IMR-90 (cell line): ENCODE measurements around the gene LAGE3. TPM values are rescaled to one million over a fixed set of nuclear protein-coding genes. Genes with fewer than 3 reads are reported as not detected.
A peak's percentile ranks its signal among the peaks of the same experiment; 100 is the strongest.

Source experiments
- ATAC-seq: fragments of 200-7000 bp; cut with Tn5 transposase; 2 replicates; pipeline ENCODE4 v1.9.1; 2020; ENCODE audit warnings: low read depth, mild to moderate bottlenecking, moderate library complexity
- BruUV-seq: library from RNA; stranded (reverse); fragments of 400-500 nt; replicated peaks from 2 replicates; lab custom pipeline; 2021; lab: Mats Ljungman, UMichigan
- CTCF ChIA-PET: fragments of 300-600 bp; formaldehyde crosslinking; extraction: SDS; loops from one replicate; lab custom pipeline; 2021; ENCODE audit warnings: antibody characterized with exemption; lab: Yijun Ruan, JAX
- POLR2A ChIA-PET: fragments of 300-600 bp; sonication (Branson Sonifier 250); formaldehyde crosslinking; loops from one replicate; lab custom pipeline; 2022; ENCODE audit warnings: antibody characterized with exemption; ENCODE audit not compliant: unreplicated experiment; lab: Charles Lee
- DNase-seq: peaks from one replicate; pipeline ENCODE4 v3.0.0; 2013
- H2AFZ ChIP-seq: replicated peaks from 2 replicates; pipeline ENCODE3; 2013; ENCODE audit warnings: low read length, mild to moderate bottlenecking; ENCODE audit not compliant: poor library complexity
- H2AK5ac ChIP-seq: 2 replicates; pipeline ENCODE4 v1.6.1; 2013; ENCODE audit warnings: low read depth, low read length, inconsistent platforms
- H2AK9ac ChIP-seq: replicated peaks from 2 replicates; pipeline ENCODE3; 2013; ENCODE audit warnings: mild to moderate bottlenecking, low read depth, low read length, moderate library complexity; ENCODE audit not compliant: poor library complexity
- H2BK120ac ChIP-seq: 2 replicates; pipeline ENCODE4 v1.6.1; 2013; ENCODE audit warnings: low read depth, low read length, inconsistent platforms
- H2BK15ac ChIP-seq: 3 replicates; pipeline ENCODE4 v1.6.1; 2013; ENCODE audit warnings: low read depth, low read length, inconsistent platforms
- H2BK20ac ChIP-seq: 2 replicates; pipeline ENCODE4 v1.6.1; 2013; ENCODE audit warnings: low read depth, mild to moderate bottlenecking, inconsistent platforms, low read length, moderate library complexity
- H2BK5ac ChIP-seq: 2 replicates; pipeline ENCODE4 v1.6.1; 2013; ENCODE audit warnings: mild to moderate bottlenecking, low read depth, low read length, inconsistent platforms; ENCODE audit not compliant: poor library complexity, severe bottlenecking
- H3K14ac ChIP-seq: replicated peaks from 2 replicates; pipeline ENCODE4 v1.6.1; 2013; ENCODE audit warnings: low read depth, low read length, inconsistent platforms
- H3K18ac ChIP-seq: 2 replicates; pipeline ENCODE4 v1.6.1; 2013; ENCODE audit warnings: low read depth, low read length, control low read depth
- H3K23ac ChIP-seq: 2 replicates; pipeline ENCODE4 v1.6.1; 2013; ENCODE audit warnings: low read depth, low read length, inconsistent platforms
- H3K27ac ChIP-seq: 2 replicates; pipeline ENCODE4 v1.5.1; 2013; ENCODE audit warnings: mild to moderate bottlenecking, control low read depth, low read length; ENCODE audit not compliant: insufficient read depth
- H3K27me3 ChIP-seq: 2 replicates; pipeline ENCODE4 v1.6.1; 2013; ENCODE audit warnings: low read length; ENCODE audit not compliant: control insufficient read depth, insufficient read depth
- H3K36me3 ChIP-seq: 2 replicates; pipeline ENCODE4 v1.6.1; 2013; ENCODE audit warnings: low read length, mixed read lengths; ENCODE audit not compliant: control insufficient read depth, insufficient read depth
- H3K4ac ChIP-seq: 2 replicates; pipeline ENCODE4 v1.6.1; 2013; ENCODE audit warnings: low read depth, low read length, inconsistent platforms
- H3K4me1 ChIP-seq: 2 replicates; pipeline ENCODE4 v1.6.1; 2013; ENCODE audit warnings: low read length, mixed read lengths; ENCODE audit not compliant: control insufficient read depth, insufficient read depth
- H3K4me2 ChIP-seq: 2 replicates; pipeline ENCODE4 v1.6.1; 2013; ENCODE audit warnings: low read depth, mild to moderate bottlenecking, control low read depth, low read length, moderate library complexity
- H3K4me3 ChIP-seq: 2 replicates; pipeline ENCODE4 v1.5.1; 2013; ENCODE audit warnings: low read depth, mild to moderate bottlenecking, control low read depth, low read length, moderate library complexity; ENCODE audit not compliant: insufficient read depth
- H3K56ac ChIP-seq: 2 replicates; pipeline ENCODE4 v1.6.1; 2013; ENCODE audit warnings: low read length, inconsistent platforms; ENCODE audit not compliant: insufficient read depth; ENCODE audit errors: extremely low read depth
- H3K79me1 ChIP-seq, 2 experiments: 2 replicates each; pipeline ENCODE4 v1.6.1; 2013; ENCODE audit warnings: low read length in 2 of 2, inconsistent platforms in 1 of 2, low read depth in 1 of 2
- H3K9ac ChIP-seq: 2 replicates; pipeline ENCODE4 v1.6.1; 2013; ENCODE audit warnings: low read depth, low read length, control low read depth
- H3K9me1 ChIP-seq: 2 replicates; pipeline ENCODE4 v1.6.1; 2013; ENCODE audit warnings: low read length, inconsistent platforms; ENCODE audit not compliant: insufficient read depth
- H3K9me3 ChIP-seq: 2 replicates; pipeline ENCODE4 v1.6.1; 2013; ENCODE audit warnings: low read length; ENCODE audit not compliant: control insufficient read depth, insufficient read depth
- H4K20me1 ChIP-seq: 2 replicates; pipeline ENCODE4 v1.6.1; 2013; ENCODE audit warnings: low read length, inconsistent platforms; ENCODE audit not compliant: insufficient read depth
- H4K5ac ChIP-seq: 2 replicates; pipeline ENCODE4 v1.6.1; 2013; ENCODE audit warnings: mild to moderate bottlenecking, low read depth, low read length, control low read depth
- H4K8ac ChIP-seq, 2 experiments: 2 replicates each; pipeline ENCODE4 v1.6.1; 2013; ENCODE audit warnings: low read depth in 2 of 2, low read length in 2 of 2, control low read depth in 1 of 2, inconsistent platforms in 1 of 2
- H4K91ac ChIP-seq: 2 replicates; pipeline ENCODE4 v1.6.1; 2013; ENCODE audit warnings: low read depth, low read length, inconsistent platforms; ENCODE audit not compliant: insufficient read depth
- MAZ ChIP-seq: IDR thresholded peaks from 2 replicates; pipeline ENCODE4 v1.6.1; 2012; ENCODE audit warnings: low read depth, mild to moderate bottlenecking, low read length, improper control_type of control experiment, moderate library complexity, borderline replicate concordance
- WGBS, 2 experiments: methylation state at CpG; one replicate each; pipeline versions ENCODE4 v1.1.5 to v1.1.7; 2013; ENCODE audit warnings: missing lambda C conversion rate in 2 of 2; ENCODE audit not compliant: insufficient read length in 1 of 2; ENCODE audit errors: extremely low coverage in 2 of 2; 5-methylcytosine and 5-hydroxymethylcytosine counted together
- dilution Hi-C: fragments of 300-500 bp; cut with HindIII; formaldehyde crosslinking; loops from one replicate; pipeline ENCODE4 v1.14.3; 2018; ENCODE audit warnings: low sequenced_read_pairs; ENCODE audit not compliant: unreplicated experiment
- in situ Hi-C: fragments of 300-500 bp; cut with MboI; formaldehyde crosslinking; loops from 3 replicates; pipeline ENCODE4 v1.14.3; 2019; ENCODE audit warnings: low sequenced_read_pairs, inconsistent platforms, mixed read lengths
- intact Hi-C: fragments of 100-400 bp; cut with micrococcal nuclease; formaldehyde crosslinking; loops from 2 replicates; pipeline ENCODE4 v1.10.0; 2022
- polyA plus RNA-seq, 3 experiments: library from polyadenylated mRNA; depleted of rRNA; stranded (reverse); fragments of >200 nt; gene quantifications; 2 replicates each; pipeline ENCODE4 v1.2.3, GENCODE V29; 2012; ENCODE audit warnings: low replicate concordance in 1 of 3
- total RNA-seq: library from RNA; depleted of rRNA; stranded (reverse); fragments of >200 nt; gene quantifications from 2 replicates; pipeline ENCODE4 v1.2.3, GENCODE V29; 2012
- TF ChIP-seq, protein P1 (sequence below): fragments of 150-350 bp; IDR thresholded peaks from 2 replicates; pipeline ENCODE4 v1.6.1; 2016; ENCODE audit warnings: low read depth, mild to moderate bottlenecking, low read length, moderate library complexity, borderline replicate concordance
- TF ChIP-seq, protein P2 (sequence below): fragments of 150-350 bp; IDR thresholded peaks from 2 replicates; pipeline ENCODE4 v1.6.1; 2017; ENCODE audit warnings: mild to moderate bottlenecking, antibody characterized with exemption, low read length, low read depth

Gene LAGE3
- total and polyA plus RNA-seq, 2 of the 4 experiments (the other 2 are of a cell fraction) = 3.6 to 14.8 TPM

DNA sequence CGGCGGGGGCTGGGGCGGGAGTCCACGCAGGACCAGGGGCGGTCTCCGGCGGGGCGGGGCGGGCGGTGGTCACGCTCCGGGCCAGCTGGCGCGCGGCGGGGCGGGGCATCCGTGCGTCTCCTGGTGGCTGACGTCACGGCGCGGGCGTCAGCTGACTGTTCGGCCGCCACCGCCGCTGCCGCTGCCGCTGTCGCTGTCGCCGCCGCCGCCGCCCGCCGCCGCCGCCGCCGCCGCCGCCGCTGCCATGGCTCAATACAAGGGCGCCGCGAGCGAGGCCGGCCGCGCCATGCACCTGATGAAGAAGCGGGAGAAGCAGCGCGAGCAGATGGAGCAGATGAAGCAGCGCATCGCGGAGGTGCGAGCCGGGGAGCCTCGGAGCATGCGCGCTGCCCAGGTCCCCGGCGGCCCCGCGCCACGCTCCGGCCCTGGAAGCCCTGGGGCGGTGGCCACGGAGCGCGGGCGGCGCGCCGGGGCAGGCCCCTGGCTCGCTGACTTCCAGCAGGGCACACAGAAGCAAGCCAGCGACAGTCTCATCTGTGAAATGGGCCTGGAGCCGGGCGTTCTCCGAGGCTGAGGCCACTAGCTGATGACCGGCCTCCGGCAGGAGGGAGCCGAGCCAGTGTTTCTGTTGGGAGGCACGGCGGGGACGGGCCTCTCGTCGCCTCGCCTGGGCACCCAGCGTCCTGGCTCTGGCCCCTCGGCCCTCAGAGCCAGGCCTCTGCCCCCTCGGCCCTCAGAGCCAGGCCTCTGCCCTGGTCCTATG, 34.9 kb downstream of the LAGE3 start, which contains the start of gene FAM50A:
TSS of gene FAM50A (plus strand) at position 150 of the 763 bp plus-strand sequence. CDS start at position 245, 95 bp downstream.
- Histone ChIP-seq H2BK15ac (no peak within 1 kb of the TSS), H3K56ac (no peak within 1 kb of the TSS), H3K14ac (peak within 1 kb of the TSS; percentile 79), H3K4ac (peak within 1 kb of the TSS; percentile 80), H3K36me3 (peaks cover 51% of the 10 kb centered on the region), H3K4me1 (peaks cover 8% of the 10 kb centered on the region; the same call in 1 of the 2 replicates), H2AFZ (peak within 1 kb of the TSS; percentile 91), H4K20me1 (peaks cover under 1% of the 10 kb centered on the region), H3K9ac (peak within 1 kb of the TSS; percentile 91), H2AK9ac (peak within 1 kb of the TSS; percentile 97), H3K27ac (peak within 1 kb of the TSS; percentile 90), H3K9me3 (no peaks in the 10 kb centered on the region; the same call in 1 of the 2 replicates), H4K91ac (peak within 1 kb of the TSS; percentile 51), H2BK5ac (peak within 1 kb of the TSS; percentile 63), H3K27me3 (no peaks in the 10 kb centered on the region), H3K23ac (peak within 1 kb of the TSS; percentile 82), H2BK120ac (no peak within 1 kb of the TSS), H3K4me3 (peak within 1 kb of the TSS; percentile 94), H4K8ac (peak within 1 kb of the TSS; percentile 52 to 66; a peak in 2 of 4 replicates), H3K9me1 (no peaks in the 10 kb centered on the region), H2AK5ac (peak within 1 kb of the TSS; percentile 91), H4K5ac (peak within 1 kb of the TSS; percentile 68), H3K4me2 (peak within 1 kb of the TSS; percentile 95), H3K79me1 (peaks cover 0 to 27% of the 10 kb centered on the region in 2 experiments; a peak in 2 of 4 replicates), H2BK20ac (no peak within 1 kb of the TSS), H3K18ac (peak within 1 kb of the TSS; percentile 6; the same call in 1 of the 2 replicates)
- dilution Hi-C loops (no loop called here), in situ Hi-C loops (no loop called here), intact Hi-C loops (loop anchor here (1.0 kb wide), 1 partner anchor 35 kb away; the partner anchor contains the start of gene DNASE1L1)
- ChIA-PET CTCF (no interaction called here), POLR2A (no interaction called here)
- no TSS peak for BruUV-seq
- ATAC-seq = peak; percentile 91
- TF ChIP-seq, protein P1, sequence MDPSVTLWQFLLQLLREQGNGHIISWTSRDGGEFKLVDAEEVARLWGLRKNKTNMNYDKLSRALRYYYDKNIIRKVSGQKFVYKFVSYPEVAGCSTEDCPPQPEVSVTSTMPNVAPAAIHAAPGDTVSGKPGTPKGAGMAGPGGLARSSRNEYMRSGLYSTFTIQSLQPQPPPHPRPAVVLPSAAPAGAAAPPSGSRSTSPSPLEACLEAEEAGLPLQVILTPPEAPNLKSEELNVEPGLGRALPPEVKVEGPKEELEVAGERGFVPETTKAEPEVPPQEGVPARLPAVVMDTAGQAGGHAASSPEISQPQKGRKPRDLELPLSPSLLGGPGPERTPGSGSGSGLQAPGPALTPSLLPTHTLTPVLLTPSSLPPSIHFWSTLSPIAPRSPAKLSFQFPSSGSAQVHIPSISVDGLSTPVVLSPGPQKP = no peak
- TF ChIP-seq, protein P2, sequence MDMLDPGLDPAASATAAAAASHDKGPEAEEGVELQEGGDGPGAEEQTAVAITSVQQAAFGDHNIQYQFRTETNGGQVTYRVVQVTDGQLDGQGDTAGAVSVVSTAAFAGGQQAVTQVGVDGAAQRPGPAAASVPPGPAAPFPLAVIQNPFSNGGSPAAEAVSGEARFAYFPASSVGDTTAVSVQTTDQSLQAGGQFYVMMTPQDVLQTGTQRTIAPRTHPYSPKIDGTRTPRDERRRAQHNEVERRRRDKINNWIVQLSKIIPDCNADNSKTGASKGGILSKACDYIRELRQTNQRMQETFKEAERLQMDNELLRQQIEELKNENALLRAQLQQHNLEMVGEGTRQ = peak; percentile 49
- TF ChIP-seq MAZ = no peak; the same call in 1 of the 2 replicates
- DNase-seq = peak; percentile 42
- 27% methylated on average over 80 of the region's 94 CpGs; no CpG with 5 or more reads in 1 of the 2 experiments for WGBS, 2 experiments
